Type B pancreatic cell (in vitro differentiated cells): ENCODE data around the gene CYSLTR2. TPM values are rescaled to one million over a fixed set of nuclear protein-coding genes. Genes with fewer than 3 reads are reported as not detected.

Source experiments
- DNase-seq: peaks from one replicate; pipeline ENCODE4 v3.0.0; 2021; ENCODE audit warnings: mixed read lengths; ENCODE audit not compliant: unreplicated experiment; ENCODE audit errors: extremely low spot score
- H3K27ac Mint-ChIP-seq: 2 replicates; pipeline ENCODE4 v1.8.0; 2021; ENCODE audit warnings: mild to moderate bottlenecking, mixed read lengths
- H3K27me3 Mint-ChIP-seq: 2 replicates; pipeline ENCODE4 v1.8.0; 2021; ENCODE audit warnings: mixed read lengths
- H3K36me3 Mint-ChIP-seq: 2 replicates; pipeline ENCODE4 v1.8.0; 2021; ENCODE audit warnings: mixed read lengths
- H3K4me1 Mint-ChIP-seq: one replicate; pipeline ENCODE4 v1.8.0; 2021; ENCODE audit warnings: mixed read lengths; ENCODE audit not compliant: unreplicated experiment
- H3K4me3 Mint-ChIP-seq: 2 replicates; pipeline ENCODE4 v1.8.0; 2021; ENCODE audit warnings: mild to moderate bottlenecking, mixed read lengths
- H3K9me3 Mint-ChIP-seq: 2 replicates; pipeline ENCODE4 v1.8.0; 2021; ENCODE audit warnings: mixed read lengths
- total RNA-seq: library from RNA; stranded (reverse); gene quantifications from 2 replicates; pipeline ENCODE4 v1.2.1, GENCODE V29; 2021; ENCODE audit warnings: low replicate concordance
- TF ChIP-seq, protein P1 (sequence below): fragments of 200-600 bp; sonication (generic); conservative IDR thresholded peaks from 2 replicates; pipeline ENCODE4 v1.5.0; 2021; ENCODE audit warnings: antibody characterized with exemption, mild to moderate bottlenecking

Gene CYSLTR2
- total RNA-seq, 1 donor from 2014 or later = 4.7 TPM

DNA sequence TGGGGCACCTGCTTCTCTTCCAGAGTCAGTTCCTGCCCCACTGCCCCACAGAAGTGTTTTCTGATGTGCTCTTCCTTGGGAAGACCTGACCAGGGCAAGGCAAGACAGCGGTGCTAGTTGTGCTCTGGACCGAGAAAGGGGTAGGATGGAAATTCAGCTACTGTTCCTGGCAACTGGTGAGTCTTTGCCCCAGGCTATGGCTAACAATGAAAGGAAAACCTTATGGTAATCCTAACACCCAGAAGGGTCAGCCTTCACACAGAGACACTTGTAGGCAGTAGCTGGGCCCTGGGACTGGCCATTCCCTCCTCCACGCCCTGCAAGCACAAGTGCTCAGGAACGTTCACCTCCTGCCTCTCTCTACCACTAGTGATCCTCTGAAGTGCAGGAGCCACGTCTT, 9.6 kb upstream of the CYSLTR2 start:
- Mint-ChIP-seq H3K27ac (no peak overlapping the region), H3K4me1 (peaks cover 6% of the 10 kb centered on the region), H3K9me3 (no peaks in the 10 kb centered on the region), H3K27me3 (no peaks in the 10 kb centered on the region), H3K36me3 (no peaks in the 10 kb centered on the region), H3K4me3 (no peak overlapping the region)
- DNase-seq = no peak
- TF ChIP-seq, protein P1, sequence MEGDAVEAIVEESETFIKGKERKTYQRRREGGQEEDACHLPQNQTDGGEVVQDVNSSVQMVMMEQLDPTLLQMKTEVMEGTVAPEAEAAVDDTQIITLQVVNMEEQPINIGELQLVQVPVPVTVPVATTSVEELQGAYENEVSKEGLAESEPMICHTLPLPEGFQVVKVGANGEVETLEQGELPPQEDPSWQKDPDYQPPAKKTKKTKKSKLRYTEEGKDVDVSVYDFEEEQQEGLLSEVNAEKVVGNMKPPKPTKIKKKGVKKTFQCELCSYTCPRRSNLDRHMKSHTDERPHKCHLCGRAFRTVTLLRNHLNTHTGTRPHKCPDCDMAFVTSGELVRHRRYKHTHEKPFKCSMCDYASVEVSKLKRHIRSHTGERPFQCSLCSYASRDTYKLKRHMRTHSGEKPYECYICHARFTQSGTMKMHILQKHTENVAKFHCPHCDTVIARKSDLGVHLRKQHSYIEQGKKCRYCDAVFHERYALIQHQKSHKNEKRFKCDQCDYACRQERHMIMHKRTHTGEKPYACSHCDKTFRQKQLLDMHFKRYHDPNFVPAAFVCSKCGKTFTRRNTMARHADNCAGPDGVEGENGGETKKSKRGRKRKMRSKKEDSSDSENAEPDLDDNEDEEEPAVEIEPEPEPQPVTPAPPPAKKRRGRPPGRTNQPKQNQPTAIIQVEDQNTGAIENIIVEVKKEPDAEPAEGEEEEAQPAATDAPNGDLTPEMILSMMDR = no peak

DNA sequence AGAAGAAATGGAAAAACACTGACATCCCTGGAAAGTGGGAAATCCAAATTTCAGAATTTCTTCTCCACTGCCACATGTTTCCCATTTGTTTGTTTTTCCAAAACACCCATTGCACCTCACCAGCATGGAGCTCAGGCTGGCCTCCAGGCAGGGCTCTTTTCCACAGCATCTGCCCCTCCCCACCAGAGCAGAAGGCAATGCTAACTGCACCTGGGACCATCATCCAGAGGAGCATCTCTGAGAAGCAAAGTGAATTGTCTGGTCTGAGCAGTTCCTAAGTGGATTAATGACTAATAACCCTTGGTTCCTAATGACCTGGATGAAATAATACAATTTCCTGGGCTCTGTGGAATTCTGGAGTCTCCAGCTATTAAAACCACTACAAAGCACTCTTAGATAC, 8.8 kb upstream of the CYSLTR2 start:
- no peak for DNase-seq
- Mint-ChIP-seq H3K4me1 (peaks cover 6% of the 10 kb centered on the region), H3K9me3 (no peaks in the 10 kb centered on the region), H3K4me3 (no peak overlapping the region), H3K27me3 (no peaks in the 10 kb centered on the region), H3K27ac (no peak overlapping the region), H3K36me3 (no peaks in the 10 kb centered on the region)
- TF ChIP-seq, protein P1 = no peak

DNA sequence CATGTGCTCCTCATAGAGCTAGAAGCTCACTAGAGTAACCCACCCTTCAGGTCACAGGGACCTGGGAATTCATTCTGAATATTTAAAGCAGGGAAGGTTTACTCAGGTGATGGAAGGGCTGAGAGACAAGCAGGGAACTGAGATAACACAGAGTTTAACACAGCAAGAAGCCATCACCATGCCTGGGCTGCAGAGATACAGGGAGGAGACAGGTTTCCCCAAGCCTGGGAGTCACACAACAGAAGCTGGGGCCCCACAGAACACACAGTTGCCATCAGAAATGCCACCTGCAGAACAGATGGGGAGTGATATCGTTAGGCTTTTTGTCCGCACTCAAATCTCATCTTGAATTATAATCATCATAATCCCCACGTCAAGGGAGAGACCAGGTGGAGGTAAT, 7.9 kb upstream of the CYSLTR2 start:
- Mint-ChIP-seq H3K4me3 (no peak overlapping the region), H3K4me1 (peaks cover 9% of the 10 kb centered on the region), H3K27me3 (no peaks in the 10 kb centered on the region), H3K27ac (no peak overlapping the region), H3K9me3 (no peaks in the 10 kb centered on the region), H3K36me3 (no peaks in the 10 kb centered on the region)
- no peak for DNase-seq
- TF ChIP-seq, protein P1 = no peak

DNA sequence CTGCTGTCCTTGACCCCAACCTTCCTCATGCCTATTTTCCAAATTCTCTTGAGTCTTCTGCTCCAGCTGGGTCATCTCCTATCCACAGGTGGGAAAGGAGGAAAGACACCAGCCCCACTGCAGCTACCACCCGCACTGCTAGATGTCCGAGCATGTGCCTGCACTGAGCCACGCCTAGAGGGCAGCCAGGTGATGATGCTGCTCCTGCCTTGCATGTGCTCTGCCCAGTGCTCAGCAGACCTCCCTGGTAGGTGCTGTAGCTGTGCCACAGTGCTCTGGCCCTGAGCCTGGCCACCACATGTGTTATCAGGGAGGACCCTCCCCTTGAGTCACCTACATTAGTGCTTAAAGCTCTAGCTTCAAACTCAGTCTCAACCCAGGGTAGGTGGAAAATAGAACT, 6.9 kb upstream of the CYSLTR2 start:
- no peak for DNase-seq
- no peaks in the 10 kb centered on the region for H3K36me3 Mint-ChIP-seq
- peaks cover 9% of the 10 kb centered on the region for H3K4me1 Mint-ChIP-seq
- no peak overlapping the region for H3K4me3 Mint-ChIP-seq
- H3K27me3 Mint-ChIP-seq = no peaks in the 10 kb centered on the region
- no peak overlapping the region for H3K27ac Mint-ChIP-seq
- no peaks in the 10 kb centered on the region for H3K9me3 Mint-ChIP-seq
- TF ChIP-seq, protein P1 = no peak

DNA sequence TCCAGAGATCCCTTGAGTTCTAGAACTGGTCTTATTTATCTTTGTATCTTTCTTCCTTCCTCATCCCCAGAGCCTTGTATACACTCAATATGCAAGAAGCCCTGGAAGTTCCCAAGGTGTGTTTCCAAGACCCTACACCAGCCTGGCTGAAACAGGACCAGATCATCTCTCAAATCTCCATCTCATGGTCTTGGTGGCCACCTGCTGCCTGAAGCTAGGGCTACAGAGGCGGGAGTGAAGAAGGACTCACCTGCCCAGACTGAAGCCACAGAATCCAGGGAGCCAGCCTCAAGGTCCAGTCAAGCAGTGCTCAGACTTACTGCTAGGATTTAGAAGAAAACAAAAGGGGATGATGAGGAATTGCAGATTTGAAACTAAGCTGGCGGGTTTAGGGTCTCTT, 6.1 kb upstream of the CYSLTR2 start:
- Mint-ChIP-seq H3K27ac (no peak overlapping the region), H3K9me3 (no peaks in the 10 kb centered on the region), H3K27me3 (no peaks in the 10 kb centered on the region), H3K36me3 (no peaks in the 10 kb centered on the region), H3K4me1 (peaks cover 9% of the 10 kb centered on the region), H3K4me3 (no peak overlapping the region)
- TF ChIP-seq, protein P1 = no peak
- no peak for DNase-seq

DNA sequence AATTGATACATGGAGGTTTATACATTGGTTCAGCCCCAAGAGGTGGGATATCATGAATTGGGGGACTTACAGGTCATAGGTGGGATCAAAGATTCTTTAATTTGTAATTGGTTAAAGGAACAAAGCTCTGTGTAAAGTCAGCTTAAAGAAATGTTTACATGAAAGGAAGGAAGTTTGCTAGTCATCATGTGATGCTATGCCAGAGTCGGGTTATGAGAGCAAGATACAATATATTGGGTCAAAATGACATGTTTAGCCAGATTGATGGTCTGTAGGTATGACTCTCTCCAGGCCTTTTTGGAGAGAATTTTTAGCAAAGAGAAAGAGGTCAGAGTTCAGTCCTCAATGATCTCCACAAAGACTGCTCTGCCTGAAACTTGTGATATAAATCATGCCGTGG, 5.3 kb upstream of the CYSLTR2 start:
- Mint-ChIP-seq H3K9me3 (no peaks in the 10 kb centered on the region), H3K27ac (no peak overlapping the region), H3K4me1 (peaks cover 17% of the 10 kb centered on the region), H3K27me3 (no peaks in the 10 kb centered on the region), H3K4me3 (no peak overlapping the region), H3K36me3 (no peaks in the 10 kb centered on the region)
- DNase-seq = no peak
- TF ChIP-seq, protein P1 = no peak
